ENCODE measurements around the gene ATP11A.

Gene ATP11A

GRCh38 chr13:112711528-112712265 is 21.9 kb downstream of the ATP11A start:
- no peak for DNase-seq

GRCh38 chr13:112712451-112713207 is 22.8 kb downstream of the ATP11A start:
- no peak for DNase-seq

- DNase-seq, result no peak
Observed at GRCh38 chr13:112713517-112714253, 23.8 kb downstream of the ATP11A start.

- no peak for DNase-seq
Observed at GRCh38 chr13:112714376-112715174, 24.7 kb downstream of the ATP11A start.

GRCh38 chr13:112715210-112715609 is 25.4 kb downstream of the ATP11A start:
- DNase-seq, result no peak

- DNase-seq, result no peak
Observed at GRCh38 chr13:112715715-112716460, 26.1 kb downstream of the ATP11A start.

GRCh38 chr13:112716461-112716820 is 26.6 kb downstream of the ATP11A start:
- no peak for DNase-seq

- DNase-seq, result no peak
Observed at GRCh38 chr13:112716841-112717520, 27.1 kb downstream of the ATP11A start.

- no peak for DNase-seq
Observed at GRCh38 chr13:112718318-112718717, 28.5 kb downstream of the ATP11A start.

GRCh38 chr13:112719016-112719415 is 29.2 kb downstream of the ATP11A start:
- no peak for DNase-seq

- no peak for DNase-seq
Observed at GRCh38 chr13:112719556-112719955, 29.7 kb downstream of the ATP11A start.

- no peak for DNase-seq
Observed at GRCh38 chr13:112720251-112720650, 30.4 kb downstream of the ATP11A start.

- no peak for DNase-seq
Observed at GRCh38 chr13:112720814-112721197, 31.0 kb downstream of the ATP11A start.

GRCh38 chr13:112721198-112722104 is 31.6 kb downstream of the ATP11A start:
- no peak for DNase-seq

GRCh38 chr13:112722433-112723263 is 32.8 kb downstream of the ATP11A start:
- no peak for DNase-seq

- DNase-seq, result no peak
Observed at GRCh38 chr13:112723771-112724170, 33.9 kb downstream of the ATP11A start.

- DNase-seq, result no peak
Observed at GRCh38 chr13:112724788-112725345, 35.0 kb downstream of the ATP11A start.

- no peak for DNase-seq
Observed at GRCh38 chr13:112725346-112726015, 35.6 kb downstream of the ATP11A start.

Measured in SIG-M5 (cell line).